ENCODE measurements around the gene MBD3L1. TPM values are rescaled to one million over a fixed set of nuclear protein-coding genes. Genes with fewer than 3 reads are reported as not detected.
A peak's percentile ranks its signal among the peaks of the same experiment; 100 is the strongest.

The MBD3L1 gene
- polyA plus RNA-seq, 3 donors, result not detected

GRCh38 chr19:8831373-8831772 is 804 bp upstream of the MBD3L1 start:
- no peaks in the 10 kb centered on the region for H4K20me1 ChIP-seq (ENCODE audit: insufficient read depth, low read length)
- H3K4me3 ChIP-seq (replicated peaks in 1 of 3; ENCODE audit: low read depth in 2 of 3, low read length in 3 of 3), result peak overlapping the region; percentile 65 to 92 (median 82)
- peak overlapping the region; percentile 92 for H3K9ac ChIP-seq (ENCODE audit: insufficient read depth, low read length, poor library complexity, severe bottlenecking)
- H3K79me2 ChIP-seq (ENCODE audit: insufficient read depth, low read length), result no peaks in the 10 kb centered on the region
- H3K27ac Mint-ChIP-seq, result peak overlapping the region in 6 of 7 donors; percentile 86 to 93 (median 88)
- no peak for TF ChIP-seq CTCF (IDR thresholded peaks at IDR 0.05)
- no peak for DNase-seq
- H3K27me3 ChIP-seq (ENCODE audit: control insufficient read depth in 2 of 2, insufficient read depth in 2 of 2, low read length in 2 of 2), result no peaks in the 10 kb centered on the region
- H2AFZ ChIP-seq (ENCODE audit: insufficient read depth, low read depth, low read length, poor library complexity, severe bottlenecking), result peak overlapping the region; percentile 97
- WGBS (ENCODE audit: insufficient coverage), result 60% methylated on average over 1 of the region's 6 CpGs
- H3K27me3 Mint-ChIP-seq (ENCODE audit: low read depth in 3 of 3), result peaks cover 2 to 3% (median 2%) of the 10 kb centered on the region in 3 donors
- H3K4me3 Mint-ChIP-seq, result peak overlapping the region; percentile 85 to 91
- peaks cover 0 to 7% of the 10 kb centered on the region in 2 donors for H3K9me3 ChIP-seq (replicated peaks in 1 of 2; ENCODE audit: control insufficient read depth in 1 of 2, insufficient read depth in 1 of 2, low read length in 2 of 2)
- peaks cover 11 to 18% of the 10 kb centered on the region in 2 donors for H3K4me1 ChIP-seq (ENCODE audit: control insufficient read depth in 1 of 2, insufficient read depth in 2 of 2, low read length in 2 of 2)
- H3K4me2 ChIP-seq (replicated peaks; ENCODE audit: extremely low read depth, low read length, poor library complexity, severe bottlenecking), result peak overlapping the region; percentile 87
- peaks cover 0 to 4% of the 10 kb centered on the region in 2 donors for H3K36me3 ChIP-seq (replicated peaks in 1 of 2; ENCODE audit: control insufficient read depth in 1 of 2, insufficient read depth in 2 of 2, low read length in 2 of 2)
- H3K4me1 Mint-ChIP-seq, result peaks cover 16% of the 10 kb centered on the region
- H3K9me3 Mint-ChIP-seq, result peaks cover 0 to 22% (median 13%) of the 10 kb centered on the region in 7 donors
- H3K27ac ChIP-seq (ENCODE audit: low read depth in 1 of 2, low read length in 2 of 2), result peak overlapping the region; percentile 80 to 91
- intact Hi-C loops (cut with micrococcal nuclease), result loop anchor here (5.0 to 10.0 kb wide), 5 partner anchors 247 to 1761 kb away; partner anchors contain the start of genes ZNF317 (in 1 of the 2) and ZNF559 (in 1 of the 2)
- peaks cover 13 to 25% of the 10 kb centered on the region in 2 donors for H3K36me3 Mint-ChIP-seq

GRCh38 chr19:8831832-8832131 is 395 bp upstream of the MBD3L1 start:
- intact Hi-C loops (cut with micrococcal nuclease), result loop anchor here (2.0 to 10.0 kb wide), 6 partner anchors 247 to 1761 kb away; partner anchors contain the start of genes FBXL12 (in 1 of the 2), ZNF317 (in 1 of the 2) and ZNF559 (in 1 of the 2)
- peak overlapping the region; percentile 65 to 92 (median 82) for H3K4me3 ChIP-seq (replicated peaks in 1 of 3; ENCODE audit: low read depth in 2 of 3, low read length in 3 of 3)
- peaks cover 16% of the 10 kb centered on the region for H3K4me1 Mint-ChIP-seq
- H3K27me3 Mint-ChIP-seq (ENCODE audit: low read depth in 3 of 3), result peaks cover 2 to 3% (median 2%) of the 10 kb centered on the region in 3 donors
- peaks cover 0 to 22% (median 11%) of the 10 kb centered on the region in 7 donors for H3K9me3 Mint-ChIP-seq
- no peak for TF ChIP-seq CTCF (IDR thresholded peaks at IDR 0.05)
- H2AFZ ChIP-seq (ENCODE audit: insufficient read depth, low read depth, low read length, poor library complexity, severe bottlenecking), result peak overlapping the region; percentile 97
- peaks cover 13 to 21% of the 10 kb centered on the region in 2 donors for H3K36me3 Mint-ChIP-seq
- H3K36me3 ChIP-seq (replicated peaks in 1 of 2; ENCODE audit: control insufficient read depth in 1 of 2, insufficient read depth in 2 of 2, low read length in 2 of 2), result peaks cover 0 to 4% of the 10 kb centered on the region in 2 donors
- peaks cover 0 to 7% of the 10 kb centered on the region in 2 donors for H3K9me3 ChIP-seq (replicated peaks in 1 of 2; ENCODE audit: control insufficient read depth in 1 of 2, insufficient read depth in 1 of 2, low read length in 2 of 2)
- no peaks in the 10 kb centered on the region for H3K27me3 ChIP-seq (ENCODE audit: control insufficient read depth in 2 of 2, insufficient read depth in 2 of 2, low read length in 2 of 2)
- H3K79me2 ChIP-seq (ENCODE audit: insufficient read depth, low read length), result no peaks in the 10 kb centered on the region
- peak overlapping the region; percentile 92 for H3K9ac ChIP-seq (ENCODE audit: insufficient read depth, low read length, poor library complexity, severe bottlenecking)
- H3K27ac Mint-ChIP-seq, result peak overlapping the region; percentile 80 to 93 (median 88)
- H3K4me3 Mint-ChIP-seq, result peak overlapping the region; percentile 85 to 91
- peaks cover 11 to 18% of the 10 kb centered on the region in 2 donors for H3K4me1 ChIP-seq (ENCODE audit: control insufficient read depth in 1 of 2, insufficient read depth in 2 of 2, low read length in 2 of 2)
- H3K27ac ChIP-seq (ENCODE audit: low read depth in 1 of 2, low read length in 2 of 2), result peak overlapping the region; percentile 80 to 91
- no peaks in the 10 kb centered on the region for H4K20me1 ChIP-seq (ENCODE audit: insufficient read depth, low read length)
- no peak for DNase-seq
- H3K4me2 ChIP-seq (replicated peaks; ENCODE audit: extremely low read depth, low read length, poor library complexity, severe bottlenecking), result peak overlapping the region; percentile 87
- WGBS (ENCODE audit: insufficient coverage), result 0% methylated on average over 13 of the region's 16 CpGs

Measured in CD14-positive monocyte (primary cell).